Right cardiac atrium (tissue), 5 donors: ENCODE results near the gene CHN2. TPM values are rescaled to one million over a fixed set of nuclear protein-coding genes. Genes with fewer than 3 reads are reported as not detected.

Source experiments
- ATAC-seq, 2 donors: fragments of 200-7000 bp; cut with Tn5 transposase; one replicate each; pipeline versions ENCODE4 v1.8.0 to v1.9.1; 2020; ENCODE audit warnings: moderate library complexity in 2 of 2, mild to moderate bottlenecking in 1 of 2
- DNase-seq, 3 donors: peaks; one replicate each; pipeline ENCODE4 v3.0.0-alpha.2; 2020
- H3K27ac ChIP-seq: one replicate; pipeline ENCODE4 v1.5.1; 2013; ENCODE audit warnings: mild to moderate bottlenecking, low read length, control low read depth, moderate library complexity
- H3K27me3 ChIP-seq: one replicate; pipeline ENCODE4 v1.6.1; 2013; ENCODE audit not compliant: control insufficient read depth, insufficient read depth
- H3K4me1 ChIP-seq: one replicate; pipeline ENCODE4 v1.6.1; 2013; ENCODE audit warnings: low read length; ENCODE audit not compliant: control insufficient read depth, insufficient read depth
- H3K4me3 ChIP-seq: one replicate; pipeline ENCODE4 v1.5.1; 2013; ENCODE audit warnings: low read length, control low read depth
- H3K9me3 ChIP-seq: one replicate; pipeline ENCODE4 v1.6.1; 2013; ENCODE audit warnings: low read length; ENCODE audit not compliant: control insufficient read depth
- WGBS: extraction: QIAGEN DNeasy Blood & Tissue Kit; methylation state at CpG from one replicate; pipeline ENCODE4 v1.1.7; 2013; 5-methylcytosine and 5-hydroxymethylcytosine counted together
- intact Hi-C, 4 donors: fragments of 100-400 bp; cut with DNase I; formaldehyde crosslinking; loops; one replicate each; pipeline versions ENCODE4 v1.11.0 to v1.14.0; 2022 to 2023
- polyA plus RNA-seq: library from polyadenylated mRNA; stranded (reverse); fragments of 200-250 nt; gene quantifications from one replicate; pipeline ENCODE4 v1.2.3, GENCODE V29; 2013
- total RNA-seq, 4 donors: library from RNA; stranded (reverse); fragmentation: NEBNext Ultra II Directional; extraction: Animal tissue kit (Norgen Biotek cat#: 25700); gene quantifications; one replicate each; pipeline ENCODE4 v1.2.1, GENCODE V29; 2021
- donor health status: healthy with polysubstance abuse.
- donor health status: DM: no; HTN: yes; CAD: no.
- donor health status: DM: no; HTN: no; CAD: no.
- donor health status: DM: no; HTN: yes; CAD: no; lungs with severe emphysema.
- donor health status: DM: yes; HTN: yes; CAD: no.

CHN2 gene
- total and polyA plus RNA-seq, 5 donors, result 2.0 to 6.4 (median 4.3) TPM

DNA sequence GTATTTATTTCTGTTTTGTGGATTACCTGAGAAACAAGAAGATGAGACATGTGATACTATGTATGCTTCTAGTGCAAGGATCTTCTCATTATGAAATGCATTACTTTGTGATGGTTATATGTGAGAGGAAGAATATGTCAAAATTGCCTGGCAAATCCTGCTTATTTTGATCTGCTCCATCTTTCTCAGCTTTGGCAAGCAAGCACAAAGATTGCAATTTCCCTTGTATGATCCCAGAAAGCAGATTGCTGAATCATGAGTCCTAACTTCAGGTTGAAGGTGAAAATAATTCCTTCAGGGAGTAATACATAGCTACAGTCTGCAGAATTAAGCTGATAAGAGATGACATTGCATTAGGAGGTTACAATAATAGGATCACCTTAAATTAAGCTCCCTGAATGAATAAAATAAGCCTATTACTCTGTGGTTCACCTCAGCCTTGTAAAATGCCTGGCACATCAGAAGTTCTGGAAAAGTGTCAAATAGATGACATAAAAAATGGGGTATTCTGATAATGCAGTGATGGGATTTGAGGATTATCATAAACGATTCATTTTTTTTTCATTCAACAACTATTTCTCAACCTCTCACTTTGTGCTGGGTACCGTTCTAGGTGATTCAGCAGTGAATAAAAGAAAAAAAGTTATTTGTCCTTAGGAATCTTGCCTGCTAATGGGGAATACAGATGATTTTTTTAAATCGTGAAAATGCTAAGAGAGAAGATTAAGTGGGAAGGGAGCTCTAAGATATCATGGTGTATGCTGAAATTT is 120.7 kb downstream of the CHN2 start:
- Histone ChIP-seq H3K27me3 (no peaks in the 10 kb centered on the region), H3K4me1 (no peaks in the 10 kb centered on the region), H3K9me3 (no peaks in the 10 kb centered on the region), H3K27ac (no peak overlapping the region), H3K4me3 (no peak overlapping the region)
- DNase-seq (no peak), ATAC-seq (no peak)
- 74% methylated on average over 3 of the region's 3 CpGs for WGBS
- intact Hi-C loops, result no loop called here

DNA sequence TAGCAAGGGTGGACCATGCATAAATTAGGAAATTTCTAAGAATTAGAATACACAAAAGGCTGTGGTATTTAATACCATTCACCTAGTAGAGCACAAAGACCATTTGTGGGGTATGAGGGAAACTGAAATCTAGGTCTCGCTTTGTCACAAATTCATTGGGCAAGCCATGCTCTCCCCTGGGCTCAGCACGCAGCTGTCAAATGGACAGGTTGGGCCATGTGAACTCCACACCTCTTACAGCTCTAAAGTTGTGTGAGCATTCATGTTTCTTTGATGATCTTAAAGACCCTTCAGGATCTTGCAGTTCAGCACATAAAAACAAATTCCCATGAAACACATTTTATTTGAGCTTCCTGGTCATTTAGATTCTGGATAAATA is 121.3 kb downstream of the CHN2 start:
- Histone ChIP-seq H3K4me1 (no peaks in the 10 kb centered on the region), H3K4me3 (no peak overlapping the region), H3K27me3 (no peaks in the 10 kb centered on the region), H3K27ac (no peak overlapping the region), H3K9me3 (no peaks in the 10 kb centered on the region)
- intact Hi-C loops, result no loop called here
- ATAC-seq, result no peak
- WGBS, result over 99% methylated on average over 2 of the region's 2 CpGs
- DNase-seq, result no peak

DNA sequence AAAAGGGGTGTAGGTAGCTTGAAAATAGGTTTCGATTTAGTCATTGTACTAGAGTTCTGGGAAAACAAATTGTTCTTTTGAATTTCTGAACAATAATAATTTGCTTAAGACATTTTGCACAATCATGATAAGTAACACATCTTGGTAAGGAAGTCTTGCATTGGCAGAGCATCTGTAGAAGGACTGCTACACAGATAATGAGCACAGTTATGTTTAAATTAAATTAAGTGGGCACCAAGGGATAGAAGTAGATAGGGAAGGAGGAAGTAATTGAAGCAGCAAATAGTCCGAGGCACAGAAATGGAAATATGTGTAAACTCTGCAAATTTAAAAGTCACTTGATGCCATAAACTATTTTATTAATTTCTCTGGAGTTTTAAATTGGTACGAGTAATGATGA is 122.4 kb downstream of the CHN2 start:
- WGBS, result 83% methylated on average over 3 of the region's 3 CpGs
- intact Hi-C loops, result no loop called here
- no peak for ATAC-seq

DNA sequence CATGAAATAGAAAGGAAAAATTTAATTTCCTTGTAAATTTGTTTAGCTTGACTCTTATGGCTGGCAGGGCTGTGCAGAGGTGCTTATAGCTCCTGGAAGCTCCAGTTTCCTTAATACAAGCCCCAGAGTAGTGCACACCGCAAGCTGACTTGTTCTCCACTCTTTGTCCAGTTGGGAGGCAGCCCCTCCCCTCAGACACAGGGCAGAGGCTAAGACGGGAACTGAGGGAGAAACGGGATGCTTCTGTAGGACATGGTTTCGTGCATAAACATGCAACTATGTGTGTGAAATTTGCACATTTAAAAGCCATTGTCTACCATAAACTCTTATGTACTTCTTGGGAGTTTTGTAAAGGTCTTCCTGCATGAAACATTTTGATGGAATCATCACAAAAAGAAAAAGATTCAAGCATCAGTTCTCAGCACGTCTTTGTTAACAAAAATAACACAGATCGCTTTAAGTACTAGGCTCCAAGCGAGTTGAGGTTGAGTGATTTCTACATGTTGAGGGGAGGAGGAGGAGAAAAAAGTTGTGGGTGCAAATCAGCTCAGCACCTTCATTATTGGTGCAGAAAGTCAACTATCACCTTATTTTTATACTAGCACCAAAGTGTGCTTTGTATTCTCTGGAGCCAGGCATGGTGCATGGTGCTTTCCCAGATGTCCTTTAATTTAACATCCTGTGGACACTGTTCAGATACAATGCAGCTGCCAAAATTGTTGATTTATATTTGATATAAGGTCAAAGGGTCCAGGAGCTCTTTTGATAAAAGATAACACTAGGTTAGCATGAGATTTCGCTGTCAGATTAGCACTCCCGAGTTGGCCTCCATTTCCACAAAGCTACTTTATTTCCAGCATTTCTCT is 124.5 kb downstream of the CHN2 start:
- Histone ChIP-seq H3K27ac (no peak overlapping the region), H3K4me1 (no peaks in the 10 kb centered on the region), H3K9me3 (no peaks in the 10 kb centered on the region), H3K27me3 (no peaks in the 10 kb centered on the region), H3K4me3 (no peak overlapping the region)
- 80% methylated on average over 9 of the region's 9 CpGs for WGBS
- DNase-seq (no peak), ATAC-seq (no peak)
- intact Hi-C loops, result no loop called here

More for the DNA sequence above, 122.4 kb downstream of the CHN2 start:
- no peaks in the 10 kb centered on the region for H3K4me1 ChIP-seq
- no peak for DNase-seq
- no peak overlapping the region for H3K4me3 ChIP-seq
- H3K9me3 ChIP-seq, result no peaks in the 10 kb centered on the region
- H3K27me3 ChIP-seq, result no peaks in the 10 kb centered on the region
- H3K27ac ChIP-seq, result no peak overlapping the region

DNA sequence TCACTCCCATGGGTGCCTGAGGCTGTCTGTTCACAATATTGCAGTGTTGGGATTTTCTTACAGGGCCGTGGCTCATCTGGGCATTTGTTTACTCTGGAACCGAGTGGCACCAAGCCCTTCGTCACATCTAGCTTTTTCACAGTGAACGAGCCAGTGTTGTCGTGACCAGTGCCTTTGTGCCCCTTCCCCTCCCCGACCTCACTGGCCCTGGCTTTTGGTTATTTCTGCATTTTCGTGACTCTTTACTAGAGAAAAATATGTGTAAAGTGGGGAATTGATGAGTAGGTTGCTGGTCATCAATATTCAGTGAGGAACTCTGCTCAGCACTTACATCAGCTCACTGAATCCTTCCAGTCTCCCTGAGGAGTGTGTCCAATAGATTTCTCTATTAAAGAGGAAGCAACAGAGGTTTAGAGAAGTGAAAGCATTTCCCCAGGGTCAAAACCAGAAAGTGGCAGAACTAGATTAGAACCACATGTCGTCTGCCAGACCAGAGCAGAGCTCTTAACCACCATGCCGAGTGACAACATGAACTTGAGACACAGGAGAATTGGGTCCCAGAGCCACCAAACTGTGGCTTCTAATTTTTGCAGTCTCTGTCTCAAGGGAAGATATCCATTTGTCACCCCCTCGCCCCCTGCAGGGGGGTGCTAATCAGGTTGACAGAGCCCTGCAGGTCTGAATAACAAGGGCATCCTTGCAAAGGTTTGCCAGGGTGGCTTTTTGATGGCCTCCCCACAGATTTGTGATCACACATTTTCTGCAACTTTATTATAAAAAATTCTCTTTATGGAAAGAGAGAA is 125.3 kb downstream of the CHN2 start:
- Histone ChIP-seq H3K4me1 (no peaks in the 10 kb centered on the region), H3K9me3 (no peaks in the 10 kb centered on the region), H3K4me3 (no peak overlapping the region), H3K27me3 (no peaks in the 10 kb centered on the region), H3K27ac (no peak overlapping the region)
- ATAC-seq (peak; percentile 59 to 64), DNase-seq (no peak)
- intact Hi-C loops, result no loop called here
- WGBS, result 52% methylated on average over 10 of the region's 10 CpGs

DNA sequence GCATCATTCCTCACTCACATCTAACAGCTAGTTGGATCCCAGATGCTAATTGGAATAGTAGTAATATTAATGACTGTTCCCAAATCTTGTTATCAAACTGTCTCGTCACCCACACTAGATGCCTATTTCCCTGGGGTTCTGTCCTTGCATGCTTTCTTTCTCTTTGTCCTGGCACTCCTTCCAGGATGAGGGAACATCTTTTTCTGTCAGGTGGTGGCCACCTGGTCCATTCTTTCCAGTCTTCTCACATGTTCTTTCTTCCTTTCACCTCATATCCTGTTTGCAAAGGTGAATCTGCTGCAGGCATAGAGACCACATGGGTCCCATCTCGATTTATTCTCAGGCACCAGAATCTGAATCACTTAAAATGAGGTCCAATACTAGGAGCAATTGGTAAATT is 126.0 kb downstream of the CHN2 start:
- no peak overlapping the region for H3K4me3 ChIP-seq
- H3K27ac ChIP-seq, result no peak overlapping the region
- intact Hi-C loops, result no loop called here
- ATAC-seq (no peak), DNase-seq (no peak)
- 70% methylated on average over 2 of the region's 2 CpGs for WGBS
- no peaks in the 10 kb centered on the region for H3K9me3 ChIP-seq
- H3K27me3 ChIP-seq, result no peaks in the 10 kb centered on the region
- no peaks in the 10 kb centered on the region for H3K4me1 ChIP-seq

DNA sequence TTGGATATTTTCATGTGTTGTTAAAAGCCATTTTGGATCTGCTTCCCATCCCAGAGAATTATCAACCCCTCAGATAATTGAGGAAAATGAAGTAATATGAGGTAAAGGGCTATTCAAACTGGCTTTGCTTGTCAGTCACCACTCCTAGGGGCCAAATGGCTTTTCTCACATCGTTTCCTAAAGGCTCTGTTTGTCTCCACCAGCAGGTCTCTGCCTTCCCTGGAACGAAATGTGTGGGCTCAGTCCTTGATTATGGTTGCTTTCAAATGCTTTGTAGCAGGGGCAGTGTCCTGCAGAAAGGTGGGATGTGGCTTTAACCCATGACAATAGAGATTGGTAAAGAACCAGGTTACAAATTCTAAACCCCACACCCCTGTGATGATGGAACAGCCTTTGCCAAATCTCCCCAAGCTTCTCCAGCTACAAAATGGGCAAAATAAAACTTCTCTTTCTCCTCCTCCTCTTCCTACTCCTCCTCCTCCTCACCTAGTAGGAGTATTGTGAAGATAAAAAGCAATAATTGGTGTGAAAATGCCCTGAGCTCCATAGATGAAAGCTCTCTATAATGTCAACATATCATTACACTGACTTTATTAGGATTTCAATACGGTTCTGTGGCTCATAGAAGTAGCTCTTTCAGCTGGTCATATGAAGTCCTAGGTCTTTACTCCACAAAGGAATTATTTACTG is 127.6 kb downstream of the CHN2 start:
- H3K9me3 ChIP-seq, result no peaks in the 10 kb centered on the region
- H3K27ac ChIP-seq, result no peak overlapping the region
- 67% methylated on average over 3 of the region's 3 CpGs for WGBS
- intact Hi-C loops, result no loop called here
- H3K4me1 ChIP-seq, result no peaks in the 10 kb centered on the region
- DNase-seq (no peak), ATAC-seq (no peak)
- no peak overlapping the region for H3K4me3 ChIP-seq
- H3K27me3 ChIP-seq, result no peaks in the 10 kb centered on the region

DNA sequence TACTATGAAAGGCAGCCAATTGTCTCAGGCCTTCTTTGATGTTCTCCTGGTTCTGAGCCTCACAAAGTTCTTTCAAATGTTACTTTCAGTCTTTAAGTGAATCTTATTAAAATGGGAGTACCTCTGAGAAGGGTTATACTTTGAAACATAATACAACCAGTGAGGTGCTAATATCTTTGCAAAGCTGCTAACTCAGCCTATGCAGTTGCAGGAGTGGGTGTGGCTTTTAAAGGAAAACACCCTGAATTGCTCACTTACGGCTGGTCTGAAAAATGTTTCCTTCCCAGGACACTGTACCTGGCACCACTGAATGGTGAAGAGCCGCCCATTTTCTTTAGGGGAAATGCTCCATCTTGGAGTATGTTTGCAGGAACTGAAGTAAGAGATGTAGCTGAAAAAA is 130.9 kb downstream of the CHN2 start:
- 89% methylated on average over 2 of the region's 2 CpGs for WGBS
- H3K27ac ChIP-seq, result no peak overlapping the region
- H3K4me1 ChIP-seq, result no peaks in the 10 kb centered on the region
- no peak overlapping the region for H3K4me3 ChIP-seq
- intact Hi-C loops, result no loop called here
- no peaks in the 10 kb centered on the region for H3K9me3 ChIP-seq
- DNase-seq, result no peak
- no peak for ATAC-seq
- H3K27me3 ChIP-seq, result no peaks in the 10 kb centered on the region

DNA sequence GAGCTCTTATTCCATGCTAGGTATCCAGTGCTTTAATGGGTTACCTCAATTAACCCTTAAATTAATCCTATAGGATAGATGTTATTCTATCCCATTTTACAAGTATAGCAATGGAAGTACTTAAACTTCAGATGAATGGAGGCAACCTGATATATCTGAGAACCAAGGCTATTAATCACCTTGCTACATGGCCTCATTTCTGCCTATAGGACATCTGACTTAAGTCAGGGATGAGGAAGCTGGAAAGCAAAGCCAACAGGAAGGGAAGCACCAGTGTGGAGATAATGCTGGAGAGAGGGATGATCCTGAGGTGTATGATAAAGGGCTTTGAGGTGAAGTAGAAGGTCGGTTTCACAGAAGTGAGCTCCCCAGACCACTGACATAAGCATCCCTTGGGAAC is 132.3 kb downstream of the CHN2 start:
- Histone ChIP-seq H3K9me3 (no peaks in the 10 kb centered on the region), H3K27me3 (no peaks in the 10 kb centered on the region), H3K4me3 (no peak overlapping the region), H3K4me1 (no peaks in the 10 kb centered on the region), H3K27ac (no peak overlapping the region)
- ATAC-seq, result no peak
- WGBS, result 65% methylated on average over 1 of the region's 1 CpG
- intact Hi-C loops, result no loop called here
- DNase-seq, result no peak

DNA sequence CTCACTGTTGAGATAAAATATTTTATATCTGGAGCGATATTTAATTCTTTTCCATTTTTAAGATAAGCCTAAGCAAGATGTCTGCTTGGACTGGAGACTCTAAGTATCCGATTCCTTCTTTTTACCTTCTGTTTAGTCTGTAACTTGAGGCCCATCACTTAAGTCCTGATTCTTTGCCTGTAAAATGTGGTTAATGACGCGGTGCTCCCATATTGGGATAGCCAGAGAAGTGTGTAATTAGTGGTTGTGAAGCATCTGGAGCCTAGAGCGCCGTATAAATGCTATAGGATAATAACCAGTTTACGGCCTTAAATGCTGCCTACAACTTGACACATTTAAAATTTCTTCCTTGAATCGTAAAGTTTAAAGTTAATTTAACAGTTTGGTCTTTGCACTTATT is 132.9 kb downstream of the CHN2 start:
- WGBS, result 97% methylated on average over 8 of the region's 8 CpGs

More for the DNA sequence above, 132.9 kb downstream of the CHN2 start:
- H3K4me3 ChIP-seq, result no peak overlapping the region
- ATAC-seq (no peak), DNase-seq (no peak)
- H3K27me3 ChIP-seq, result no peaks in the 10 kb centered on the region
- H3K27ac ChIP-seq, result no peak overlapping the region
- intact Hi-C loops, result no loop called here
- no peaks in the 10 kb centered on the region for H3K9me3 ChIP-seq
- H3K4me1 ChIP-seq, result no peaks in the 10 kb centered on the region
